Measurements from ENCODE around the gene MEIKIN.

Gene MEIKIN

GRCh38 chr5:131792896-131793295, 152.6 kb downstream of the MEIKIN start:
- Histone ChIP-seq H3K9ac (no peak overlapping the region), H3K79me2 (peaks cover 35% of the 10 kb centered on the region), H3K9me3 (ENCODE audit: control insufficient read depth, low read length) (no peaks in the 10 kb centered on the region), H3K27me3 (ENCODE audit: control insufficient read depth, insufficient read depth, low read length) (no peaks in the 10 kb centered on the region), H3K27ac (no peak overlapping the region), H2AFZ (no peak overlapping the region), H3K36me3 (ENCODE audit: control insufficient read depth, insufficient read depth, low read length) (no peaks in the 10 kb centered on the region), H3K4me1 (no peaks in the 10 kb centered on the region), H3K4me3 (ENCODE audit: low read depth, low read length) (no peak overlapping the region), H3K4me2 (ENCODE audit: low read length) (no peak overlapping the region)
- TF ChIP-seq, protein P1, sequence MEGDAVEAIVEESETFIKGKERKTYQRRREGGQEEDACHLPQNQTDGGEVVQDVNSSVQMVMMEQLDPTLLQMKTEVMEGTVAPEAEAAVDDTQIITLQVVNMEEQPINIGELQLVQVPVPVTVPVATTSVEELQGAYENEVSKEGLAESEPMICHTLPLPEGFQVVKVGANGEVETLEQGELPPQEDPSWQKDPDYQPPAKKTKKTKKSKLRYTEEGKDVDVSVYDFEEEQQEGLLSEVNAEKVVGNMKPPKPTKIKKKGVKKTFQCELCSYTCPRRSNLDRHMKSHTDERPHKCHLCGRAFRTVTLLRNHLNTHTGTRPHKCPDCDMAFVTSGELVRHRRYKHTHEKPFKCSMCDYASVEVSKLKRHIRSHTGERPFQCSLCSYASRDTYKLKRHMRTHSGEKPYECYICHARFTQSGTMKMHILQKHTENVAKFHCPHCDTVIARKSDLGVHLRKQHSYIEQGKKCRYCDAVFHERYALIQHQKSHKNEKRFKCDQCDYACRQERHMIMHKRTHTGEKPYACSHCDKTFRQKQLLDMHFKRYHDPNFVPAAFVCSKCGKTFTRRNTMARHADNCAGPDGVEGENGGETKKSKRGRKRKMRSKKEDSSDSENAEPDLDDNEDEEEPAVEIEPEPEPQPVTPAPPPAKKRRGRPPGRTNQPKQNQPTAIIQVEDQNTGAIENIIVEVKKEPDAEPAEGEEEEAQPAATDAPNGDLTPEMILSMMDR (IDR thresholded peaks at IDR 0.05) = no peak

- no peaks in the 10 kb centered on the region for H3K36me3 ChIP-seq (ENCODE audit: control insufficient read depth, insufficient read depth, low read length)
- no peaks in the 10 kb centered on the region for H3K9me3 ChIP-seq (ENCODE audit: control insufficient read depth, low read length)
- H3K79me2 ChIP-seq = peaks cover 42% of the 10 kb centered on the region
- no peaks in the 10 kb centered on the region for H3K27me3 ChIP-seq (ENCODE audit: control insufficient read depth, insufficient read depth, low read length)
- H3K4me2 ChIP-seq (ENCODE audit: low read length) = no peak overlapping the region
- TF ChIP-seq, protein P1 (IDR thresholded peaks at IDR 0.05) = no peak
- no peak overlapping the region for H3K4me3 ChIP-seq (ENCODE audit: low read depth, low read length)
- H3K27ac ChIP-seq = no peak overlapping the region
- H3K4me1 ChIP-seq = peaks cover 6% of the 10 kb centered on the region
- no peak overlapping the region for H3K9ac ChIP-seq
- H2AFZ ChIP-seq = no peak overlapping the region
Observed at GRCh38 chr5:131791866-131792265, 153.6 kb downstream of the MEIKIN start.

GRCh38 chr5:131790550-131790949, 154.9 kb downstream of the MEIKIN start:
- H3K4me1 ChIP-seq = peaks cover 8% of the 10 kb centered on the region
- H3K27ac ChIP-seq = no peak overlapping the region

GRCh38 chr5:131789765-131790164, 155.7 kb downstream of the MEIKIN start:
- H3K27me3 ChIP-seq (ENCODE audit: control insufficient read depth, insufficient read depth, low read length) = no peaks in the 10 kb centered on the region
- H3K4me2 ChIP-seq (ENCODE audit: low read length) = no peak overlapping the region
- TF ChIP-seq, protein P1 (IDR thresholded peaks at IDR 0.05) = no peak

More at GRCh38 chr5:131790550-131790949, 154.9 kb downstream of the MEIKIN start:
- no peaks in the 10 kb centered on the region for H3K36me3 ChIP-seq (ENCODE audit: control insufficient read depth, insufficient read depth, low read length)
- H3K79me2 ChIP-seq = peaks cover 47% of the 10 kb centered on the region
- no peak overlapping the region for H3K4me2 ChIP-seq (ENCODE audit: low read length)
- no peak overlapping the region for H3K9ac ChIP-seq
- H3K4me3 ChIP-seq (ENCODE audit: low read depth, low read length) = no peak overlapping the region
- no peaks in the 10 kb centered on the region for H3K9me3 ChIP-seq (ENCODE audit: control insufficient read depth, low read length)
- no peak overlapping the region for H2AFZ ChIP-seq
- no peaks in the 10 kb centered on the region for H3K27me3 ChIP-seq (ENCODE audit: control insufficient read depth, insufficient read depth, low read length)
- TF ChIP-seq, protein P1 (IDR thresholded peaks at IDR 0.05) = no peak

DNA sequence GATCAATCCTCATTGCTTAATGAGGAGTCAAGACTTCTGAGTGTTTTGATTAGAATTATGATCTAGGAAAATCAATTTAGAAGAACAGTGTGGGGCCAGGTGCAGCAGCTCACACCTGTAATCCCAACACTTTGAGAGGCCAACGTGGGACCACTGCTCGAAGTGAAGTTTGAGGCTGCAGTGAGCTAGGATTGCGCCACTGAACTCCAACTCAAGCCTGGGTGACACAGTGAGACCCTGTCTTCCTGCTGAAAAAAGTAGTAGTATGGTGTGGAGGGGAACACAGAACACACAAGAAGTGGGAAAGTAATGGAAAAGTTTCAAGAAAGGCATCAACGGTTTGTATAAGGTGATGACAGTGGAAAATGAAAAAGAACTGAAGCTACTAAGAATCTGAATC, 157.7 kb downstream of the MEIKIN start:
- no peak overlapping the region for H3K27ac ChIP-seq
- H3K36me3 ChIP-seq (ENCODE audit: control insufficient read depth, insufficient read depth, low read length) = no peaks in the 10 kb centered on the region
- H3K27me3 ChIP-seq (ENCODE audit: control insufficient read depth, insufficient read depth, low read length) = no peaks in the 10 kb centered on the region
- H3K4me1 ChIP-seq = peaks cover 8% of the 10 kb centered on the region
- H2AFZ ChIP-seq = no peak overlapping the region
- peaks cover 38% of the 10 kb centered on the region for H3K79me2 ChIP-seq
- H3K9me3 ChIP-seq (ENCODE audit: control insufficient read depth, low read length) = no peaks in the 10 kb centered on the region
- no peak overlapping the region for H3K4me2 ChIP-seq (ENCODE audit: low read length)
- no peak overlapping the region for H3K4me3 ChIP-seq (ENCODE audit: low read depth, low read length)
- H3K9ac ChIP-seq = no peak overlapping the region
- TF ChIP-seq, protein P1 (IDR thresholded peaks at IDR 0.05) = no peak

More at GRCh38 chr5:131789765-131790164, 155.7 kb downstream of the MEIKIN start:
- Histone ChIP-seq H2AFZ (no peak overlapping the region), H3K9me3 (ENCODE audit: control insufficient read depth, low read length) (no peaks in the 10 kb centered on the region), H3K79me2 (peaks cover 46% of the 10 kb centered on the region), H3K4me1 (peaks cover 8% of the 10 kb centered on the region), H3K36me3 (ENCODE audit: control insufficient read depth, insufficient read depth, low read length) (no peaks in the 10 kb centered on the region), H3K27ac (no peak overlapping the region), H3K4me3 (ENCODE audit: low read depth, low read length) (no peak overlapping the region), H3K9ac (no peak overlapping the region)
